Melanocyte of skin (primary cell): Measurements from ENCODE around the gene ZSCAN20. TPM values are rescaled to one million over a fixed set of nuclear protein-coding genes. Genes with fewer than 3 reads are reported as not detected.

Source experiments
- total RNA-seq, 2 donors: library from RNA; depleted of rRNA; stranded (reverse); fragments of >200 nt; gene quantifications; 2 replicates each; pipeline ENCODE4 v1.2.3, GENCODE V29; 2012

The ZSCAN20 gene
- 1 to 10 TPM; 6.2 to 8.0 TPM for total RNA-seq

DNA sequence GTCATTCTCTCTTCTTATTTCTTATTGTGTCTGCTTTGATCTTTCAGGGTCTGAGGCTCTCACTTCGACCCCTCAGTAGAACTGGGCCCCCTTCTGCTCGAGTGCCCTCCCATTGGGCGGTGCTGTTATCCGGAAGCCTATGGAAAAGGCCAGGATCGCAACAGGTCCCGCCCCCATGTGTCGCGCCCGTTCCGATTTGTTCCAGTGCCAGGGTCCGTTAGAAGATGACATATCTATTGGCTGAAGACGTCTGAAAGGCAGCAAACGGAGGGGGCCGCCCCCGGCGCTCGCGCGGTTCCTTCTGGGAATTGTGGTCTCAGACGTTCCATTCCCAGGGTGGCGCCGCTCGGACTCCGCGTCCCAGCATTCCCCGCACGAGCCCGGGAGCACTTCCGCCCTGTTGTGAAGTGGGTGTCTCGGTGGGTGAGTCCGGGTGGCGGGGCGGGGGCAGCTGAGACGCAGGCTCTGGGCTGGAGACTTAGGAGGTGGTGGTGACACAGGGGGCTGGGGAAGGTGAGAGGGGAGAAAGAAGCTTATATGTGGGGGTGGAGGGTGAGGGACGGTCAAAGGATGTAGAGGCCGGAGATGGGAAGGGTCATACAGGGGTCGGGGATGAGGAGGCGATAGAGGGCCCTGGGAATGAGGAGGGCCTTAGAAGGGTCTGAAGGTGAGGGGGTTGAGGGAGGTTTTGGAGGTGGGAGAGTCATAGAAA, at the start of gene ZSCAN20:
TSS of gene ZSCAN20 (plus strand) at position 377 of the 712 bp plus-strand sequence. CDS start 6,644 bp downstream, outside the sequence.

DNA sequence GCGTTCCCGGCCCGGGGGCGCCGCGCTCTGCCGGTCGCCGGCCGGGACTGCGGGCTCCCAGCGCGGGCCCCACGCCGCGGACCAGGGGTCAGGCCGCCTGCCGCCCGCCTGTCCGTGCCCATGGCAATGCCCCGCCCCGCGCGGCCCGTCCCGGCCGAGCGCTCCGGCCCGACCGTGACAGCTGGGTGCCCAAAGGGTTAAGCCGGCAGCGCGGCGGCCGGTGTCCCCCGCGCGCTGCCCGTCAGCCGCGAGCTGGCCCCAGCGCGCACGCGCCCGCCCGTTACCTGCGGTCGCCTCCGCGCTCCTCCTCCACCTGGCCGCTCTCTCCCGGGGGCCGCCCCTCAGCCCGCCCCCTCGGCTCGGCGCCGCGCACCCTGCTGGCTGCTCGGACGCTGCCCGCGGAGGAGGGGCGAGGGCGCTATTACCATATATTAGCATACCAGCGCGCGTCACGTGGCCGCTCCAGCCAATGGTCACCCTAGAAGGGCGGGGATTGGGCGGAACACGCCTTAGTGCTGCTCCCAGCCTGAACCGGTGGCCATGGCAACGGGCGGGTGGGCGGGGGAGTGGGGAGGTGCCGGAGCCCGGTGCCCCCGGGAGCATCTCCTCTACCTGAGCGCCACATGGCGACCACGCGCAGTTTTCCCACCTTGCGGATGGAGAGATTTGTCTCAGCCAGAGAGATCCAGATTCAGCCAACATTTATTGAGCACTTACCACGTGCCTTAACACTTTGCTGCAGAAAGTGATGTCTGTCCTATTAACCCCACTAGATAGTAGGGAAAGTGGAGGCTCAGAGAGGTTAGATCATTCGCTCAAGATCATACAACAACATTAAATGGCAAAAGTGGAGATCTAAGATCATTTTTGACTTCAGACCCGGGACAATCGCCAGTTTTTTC, 41.5 kb upstream of the ZSCAN20 start, which contains the start of gene PHC2:
TSS of gene PHC2 (minus strand) at position 404 of the 902 bp plus-strand sequence. CDS start 55,556 bp downstream, outside the sequence.

Other genes with a start within 250 kb of the ZSCAN20 start
- gene ZNF362, start 216.2 kb upstream of the ZSCAN20 start, total RNA-seq, result 10 to 100 TPM; 13.7 to 15.8 TPM
- not detected for gene A3GALT2, start 151.5 kb upstream of the ZSCAN20 start, total RNA-seq
- 10 to 100 TPM; 81.6 to 89.6 TPM for gene PHC2, start 41.5 kb upstream of the ZSCAN20 start, total RNA-seq